Measurements from ENCODE around the gene ERBB2. TPM values are rescaled to one million over a fixed set of nuclear protein-coding genes. Genes with fewer than 3 reads are reported as not detected.
"Not testable (repeated sequence)": the region's sequence is repeated elsewhere in the genome, so short reads cannot be mapped to it uniquely, and the experiment has no call there.

ERBB2 gene
- total and polyA plus RNA-seq, 4 donors: 32.8 to 92.5 (median 49.0) TPM

DNA sequence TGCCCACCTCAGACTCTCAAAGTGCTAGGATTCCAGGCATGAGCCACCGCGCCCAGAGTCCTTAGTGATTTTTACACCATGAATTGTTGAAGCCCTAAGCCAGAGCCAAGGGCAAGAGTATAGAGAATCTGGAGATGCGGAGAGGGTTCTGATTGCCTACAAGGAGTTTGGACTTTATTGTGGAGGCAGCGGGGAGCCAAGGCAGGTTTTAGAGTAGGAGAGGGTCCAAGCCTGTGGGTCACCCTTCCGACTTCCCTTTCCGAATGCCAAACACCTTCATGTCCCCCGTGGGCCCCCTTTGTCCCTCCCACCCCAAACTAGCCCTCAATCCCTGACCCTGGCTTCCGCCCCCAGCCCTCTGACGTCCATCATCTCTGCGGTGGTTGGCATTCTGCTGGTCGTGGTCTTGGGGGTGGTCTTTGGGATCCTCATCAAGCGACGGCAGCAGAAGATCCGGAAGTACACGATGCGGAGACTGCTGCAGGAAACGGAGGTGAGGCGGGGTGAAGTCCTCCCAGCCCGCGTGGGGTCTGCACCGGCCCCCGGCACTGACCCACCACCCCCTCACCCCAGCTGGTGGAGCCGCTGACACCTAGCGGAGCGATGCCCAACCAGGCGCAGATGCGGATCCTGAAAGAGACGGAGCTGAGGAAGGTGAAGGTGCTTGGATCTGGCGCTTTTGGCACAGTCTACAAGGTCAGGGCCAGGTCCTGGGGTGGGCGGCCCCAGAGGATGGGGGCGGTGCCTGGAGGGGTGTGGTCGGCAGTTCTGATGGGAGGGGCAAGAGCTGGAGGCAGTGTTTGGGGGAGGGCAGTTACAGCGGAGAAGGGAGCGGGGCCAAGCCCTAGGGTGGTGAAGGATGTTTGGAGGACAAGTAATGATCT, 23.3 kb downstream of the ERBB2 start:
- Histone ChIP-seq H3K36me3 (ENCODE audit: control insufficient read depth, insufficient read depth, low read length) (peaks cover 62% of the 10 kb centered on the region), H3K4me1 (ENCODE audit: control insufficient read depth, insufficient read depth, low read length) (no peaks in the 10 kb centered on the region), H3K9me3 (ENCODE audit: control insufficient read depth, insufficient read depth, low read length) (no peaks in the 10 kb centered on the region), H3K27ac (ENCODE audit: low read depth, low read length) (no peak overlapping the region), H3K27me3 (ENCODE audit: control insufficient read depth, insufficient read depth, low read length) (no peaks in the 10 kb centered on the region), H3K4me3 (ENCODE audit: low read depth, low read length) (no peak overlapping the region)
- 82% methylated on average over 17 of the region's 34 CpGs for WGBS (ENCODE audit: insufficient coverage)
- no peak for DNase-seq (ENCODE audit: low read depth in 4 of 6, low spot score in 6 of 6)

DNA sequence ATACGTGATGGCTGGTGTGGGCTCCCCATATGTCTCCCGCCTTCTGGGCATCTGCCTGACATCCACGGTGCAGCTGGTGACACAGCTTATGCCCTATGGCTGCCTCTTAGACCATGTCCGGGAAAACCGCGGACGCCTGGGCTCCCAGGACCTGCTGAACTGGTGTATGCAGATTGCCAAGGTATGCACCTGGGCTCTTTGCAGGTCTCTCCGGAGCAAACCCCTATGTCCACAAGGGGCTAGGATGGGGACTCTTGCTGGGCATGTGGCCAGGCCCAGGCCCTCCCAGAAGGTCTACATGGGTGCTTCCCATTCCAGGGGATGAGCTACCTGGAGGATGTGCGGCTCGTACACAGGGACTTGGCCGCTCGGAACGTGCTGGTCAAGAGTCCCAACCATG, 24.9 kb downstream of the ERBB2 start:
- H3K4me1 ChIP-seq (ENCODE audit: control insufficient read depth, insufficient read depth, low read length): peaks cover 2% of the 10 kb centered on the region
- no peaks in the 10 kb centered on the region for H3K9me3 ChIP-seq (ENCODE audit: control insufficient read depth, insufficient read depth, low read length)
- peaks cover 64% of the 10 kb centered on the region for H3K36me3 ChIP-seq (ENCODE audit: control insufficient read depth, insufficient read depth, low read length)
- no peak overlapping the region for H3K27ac ChIP-seq (ENCODE audit: low read depth, low read length)
- no peak overlapping the region for H3K4me3 ChIP-seq (ENCODE audit: low read depth, low read length)
- no peak for DNase-seq (ENCODE audit: low read depth in 4 of 6, low spot score in 6 of 6)
- no peaks in the 10 kb centered on the region for H3K27me3 ChIP-seq (ENCODE audit: control insufficient read depth, insufficient read depth, low read length)
- 97% methylated on average over 13 of the region's 13 CpGs for WGBS (ENCODE audit: insufficient coverage)

DNA sequence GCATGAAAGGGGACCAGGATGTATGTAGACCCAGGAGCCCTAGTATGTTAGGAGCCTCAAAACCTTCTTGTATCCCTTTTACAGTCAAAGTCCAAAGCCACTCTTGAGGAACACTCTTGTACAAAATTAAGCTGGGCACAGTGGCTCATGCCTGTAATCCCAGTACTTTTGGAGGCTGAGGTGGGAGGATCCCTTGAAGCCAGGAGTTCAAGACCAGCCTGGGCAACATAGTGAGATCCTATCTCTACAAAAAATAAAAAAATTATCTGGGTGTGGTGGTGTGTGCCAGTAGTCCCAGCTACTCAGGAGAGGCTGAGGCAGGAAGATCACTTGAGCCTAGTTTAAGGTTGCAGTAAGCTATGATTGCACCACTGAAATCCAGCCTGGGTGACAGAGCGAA, 26.1 kb downstream of the ERBB2 start:
- not testable (repeated sequence) for H3K27ac ChIP-seq (ENCODE audit: low read depth, low read length); DNase-seq (ENCODE audit: low read depth in 4 of 6, low spot score in 6 of 6); H3K27me3 ChIP-seq (ENCODE audit: control insufficient read depth, insufficient read depth, low read length); H3K4me3 ChIP-seq (ENCODE audit: low read depth, low read length); H3K9me3 ChIP-seq (ENCODE audit: control insufficient read depth, insufficient read depth, low read length)
- H3K36me3 ChIP-seq (ENCODE audit: control insufficient read depth, insufficient read depth, low read length): peaks cover 63% of the 10 kb centered on the region
- WGBS (ENCODE audit: insufficient coverage): no CpG with 5 or more reads among the region's 1 CpG
- H3K4me1 ChIP-seq (ENCODE audit: control insufficient read depth, insufficient read depth, low read length): peaks cover 11% of the 10 kb centered on the region

DNA sequence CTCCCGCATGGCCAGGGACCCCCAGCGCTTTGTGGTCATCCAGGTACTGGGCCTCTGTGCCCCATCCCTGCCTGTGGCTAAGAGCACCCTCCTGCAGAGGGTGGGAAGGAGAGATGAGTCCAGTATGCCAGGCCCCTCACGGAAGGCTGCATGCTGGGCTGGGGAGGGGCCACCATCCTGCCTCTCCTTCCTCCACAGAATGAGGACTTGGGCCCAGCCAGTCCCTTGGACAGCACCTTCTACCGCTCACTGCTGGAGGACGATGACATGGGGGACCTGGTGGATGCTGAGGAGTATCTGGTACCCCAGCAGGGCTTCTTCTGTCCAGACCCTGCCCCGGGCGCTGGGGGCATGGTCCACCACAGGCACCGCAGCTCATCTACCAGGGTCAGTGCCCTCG, 26.8 kb downstream of the ERBB2 start:
- no peaks in the 10 kb centered on the region for H3K9me3 ChIP-seq (ENCODE audit: control insufficient read depth, insufficient read depth, low read length)
- no peak overlapping the region for H3K4me3 ChIP-seq (ENCODE audit: low read depth, low read length)
- H3K27ac ChIP-seq (ENCODE audit: low read depth, low read length): no peak overlapping the region
- H3K27me3 ChIP-seq (ENCODE audit: control insufficient read depth, insufficient read depth, low read length): no peaks in the 10 kb centered on the region
- peaks cover 63% of the 10 kb centered on the region for H3K36me3 ChIP-seq (ENCODE audit: control insufficient read depth, insufficient read depth, low read length)
- 89% methylated on average over 8 of the region's 9 CpGs for WGBS (ENCODE audit: insufficient coverage)
- peaks cover 11% of the 10 kb centered on the region for H3K4me1 ChIP-seq (ENCODE audit: control insufficient read depth, insufficient read depth, low read length)
- no peak for DNase-seq (ENCODE audit: low read depth in 4 of 6, low spot score in 6 of 6)

DNA sequence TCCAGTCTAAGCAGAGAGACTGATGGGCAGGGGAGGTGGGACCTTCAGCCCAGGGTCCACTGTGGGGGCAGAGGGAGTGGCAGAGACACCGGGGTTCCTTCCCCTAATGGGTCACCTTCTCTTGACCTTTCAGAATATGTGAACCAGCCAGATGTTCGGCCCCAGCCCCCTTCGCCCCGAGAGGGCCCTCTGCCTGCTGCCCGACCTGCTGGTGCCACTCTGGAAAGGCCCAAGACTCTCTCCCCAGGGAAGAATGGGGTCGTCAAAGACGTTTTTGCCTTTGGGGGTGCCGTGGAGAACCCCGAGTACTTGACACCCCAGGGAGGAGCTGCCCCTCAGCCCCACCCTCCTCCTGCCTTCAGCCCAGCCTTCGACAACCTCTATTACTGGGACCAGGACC, 27.7 kb downstream of the ERBB2 start:
- H3K27me3 ChIP-seq (ENCODE audit: control insufficient read depth, insufficient read depth, low read length): no peaks in the 10 kb centered on the region
- WGBS (ENCODE audit: insufficient coverage): 80% methylated on average over 10 of the region's 10 CpGs
- no peak for DNase-seq (ENCODE audit: low read depth in 4 of 6, low spot score in 6 of 6)
- H3K4me1 ChIP-seq (ENCODE audit: control insufficient read depth, insufficient read depth, low read length): peaks cover 11% of the 10 kb centered on the region
- no peak overlapping the region for H3K27ac ChIP-seq (ENCODE audit: low read depth, low read length)
- peaks cover 57% of the 10 kb centered on the region for H3K36me3 ChIP-seq (ENCODE audit: control insufficient read depth, insufficient read depth, low read length)
- no peaks in the 10 kb centered on the region for H3K9me3 ChIP-seq (ENCODE audit: control insufficient read depth, insufficient read depth, low read length)
- no peak overlapping the region for H3K4me3 ChIP-seq (ENCODE audit: low read depth, low read length)

DNA sequence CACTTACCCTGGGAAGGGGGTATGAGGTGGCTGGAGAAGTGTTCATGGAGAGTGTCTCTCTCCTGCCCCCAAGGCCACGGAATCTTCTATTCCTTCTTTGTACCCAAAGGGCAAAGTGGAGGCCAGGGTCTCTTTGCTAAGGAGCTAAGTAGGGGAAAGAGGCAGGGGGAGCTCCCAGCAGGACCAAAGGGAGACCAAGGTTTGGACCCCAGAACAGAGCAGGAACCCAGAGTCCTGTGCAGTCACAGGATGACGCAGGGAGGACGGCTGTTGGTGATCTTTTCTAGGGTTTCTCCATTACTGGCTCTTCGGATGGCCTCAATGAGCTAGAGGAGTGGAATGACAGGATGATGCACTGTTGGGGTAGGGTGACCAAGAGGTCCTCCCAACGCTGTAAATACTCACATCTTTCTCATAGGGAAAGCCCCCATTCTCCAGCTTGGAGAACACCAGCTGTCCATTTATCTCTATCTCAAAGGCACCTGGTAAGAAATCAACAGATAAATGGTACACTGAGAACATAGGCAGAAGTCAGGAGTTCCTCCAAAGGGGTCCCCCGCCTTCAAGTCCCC, 29.5 kb downstream of the ERBB2 start:
- H3K9me3 ChIP-seq (ENCODE audit: control insufficient read depth, insufficient read depth, low read length): no peaks in the 10 kb centered on the region
- no peak for DNase-seq (ENCODE audit: low read depth in 4 of 6, low spot score in 6 of 6)
- H3K36me3 ChIP-seq (ENCODE audit: control insufficient read depth, insufficient read depth, low read length): peaks cover 44% of the 10 kb centered on the region
- H3K4me3 ChIP-seq (ENCODE audit: low read depth, low read length): peak overlapping the region; percentile 73
- peak overlapping the region; percentile 52 for H3K27ac ChIP-seq (ENCODE audit: low read depth, low read length)
- 79% methylated on average over 3 of the region's 6 CpGs for WGBS (ENCODE audit: insufficient coverage)
- H3K27me3 ChIP-seq (ENCODE audit: control insufficient read depth, insufficient read depth, low read length): no peaks in the 10 kb centered on the region
- peaks cover 11% of the 10 kb centered on the region for H3K4me1 ChIP-seq (ENCODE audit: control insufficient read depth, insufficient read depth, low read length)

DNA sequence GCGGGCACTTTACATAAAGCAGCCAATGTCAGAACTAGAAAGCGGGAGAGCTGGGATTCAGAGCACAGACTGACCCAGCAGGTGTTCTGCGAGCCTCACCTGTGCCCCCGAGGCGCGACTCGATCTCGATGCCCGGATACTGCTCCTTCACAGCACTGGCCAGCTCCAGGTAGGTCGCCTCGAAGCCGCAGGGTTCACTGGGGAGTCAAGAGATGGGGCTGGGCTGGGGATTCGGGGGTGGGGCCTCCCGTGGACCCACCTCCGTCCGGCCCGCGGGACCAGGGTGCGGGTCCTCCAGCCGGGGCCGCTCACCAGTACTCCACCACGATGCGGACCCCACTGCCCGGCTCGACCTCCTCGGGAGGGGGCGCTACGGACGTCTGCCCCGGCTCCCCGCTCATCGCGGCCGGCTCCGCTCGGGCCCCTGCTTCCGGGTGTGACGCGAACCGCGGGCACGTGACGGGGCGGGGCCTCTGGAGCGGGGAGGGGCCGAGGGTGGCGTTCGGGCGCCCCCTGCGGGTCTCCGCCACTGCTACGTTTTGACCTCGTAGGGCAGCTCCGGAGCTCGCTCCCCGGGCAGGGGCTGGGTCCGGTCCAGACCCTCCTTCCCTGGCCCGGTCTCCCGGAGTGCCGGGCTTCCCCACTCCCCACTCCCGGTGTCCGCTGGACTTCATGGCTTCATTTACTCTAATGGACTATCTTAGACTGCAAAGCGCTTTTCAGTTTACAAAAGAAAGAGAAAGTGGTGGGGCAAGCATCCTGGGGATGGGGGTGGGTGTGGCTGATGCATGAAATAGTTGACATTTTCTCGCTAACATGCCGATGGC, 30.4 kb downstream of the ERBB2 start, which contains the start of gene MIEN1:
TSS of gene MIEN1 (minus strand) at position 438 of the 827 bp plus-strand sequence. CDS start at position 401, 37 bp downstream.
- Histone ChIP-seq H3K4me1 (ENCODE audit: control insufficient read depth, insufficient read depth, low read length) (peaks cover 11% of the 10 kb centered on the region), H3K4me3 (ENCODE audit: low read depth, low read length) (peak within 1 kb of the TSS; percentile 73), H3K36me3 (ENCODE audit: control insufficient read depth, insufficient read depth, low read length) (peaks cover 34% of the 10 kb centered on the region), H3K27me3 (ENCODE audit: control insufficient read depth, insufficient read depth, low read length) (no peaks in the 10 kb centered on the region), H3K9me3 (ENCODE audit: control insufficient read depth, insufficient read depth, low read length) (no peaks in the 10 kb centered on the region), H3K27ac (ENCODE audit: low read depth, low read length) (peak within 1 kb of the TSS; percentile 52)
- DNase-seq (ENCODE audit: low read depth in 4 of 6, low spot score in 6 of 6): peak; percentile 67 to 95 (median 82)
- WGBS (ENCODE audit: insufficient coverage): under 1% methylated on average over 60 of the region's 65 CpGs

DNA sequence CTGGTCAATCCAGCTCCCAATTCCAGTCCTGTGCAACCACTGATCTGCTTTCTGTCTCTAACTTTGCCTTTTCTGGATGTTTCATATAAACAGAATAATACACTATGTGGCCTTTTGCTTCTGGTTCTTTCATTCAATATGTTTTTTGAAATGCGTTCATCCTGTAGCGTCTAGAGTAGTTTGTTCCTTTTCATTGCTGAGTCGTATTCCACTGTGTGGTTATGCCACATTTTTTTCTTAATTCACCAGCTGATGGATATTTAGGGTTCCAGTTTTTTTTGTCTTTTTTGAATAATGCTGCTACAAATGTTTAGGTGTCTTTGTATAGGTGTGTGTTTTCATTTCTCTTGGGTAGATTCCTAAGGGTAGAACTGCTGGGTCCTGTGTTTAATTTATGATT, 32.7 kb downstream of the ERBB2 start:
- WGBS (ENCODE audit: insufficient coverage): no CpG with 5 or more reads among the region's 3 CpGs
- no peak overlapping the region for H3K4me3 ChIP-seq (ENCODE audit: low read depth, low read length)
- no peak overlapping the region for H3K27ac ChIP-seq (ENCODE audit: low read depth, low read length)
- peaks cover 14% of the 10 kb centered on the region for H3K4me1 ChIP-seq (ENCODE audit: control insufficient read depth, insufficient read depth, low read length)
- H3K9me3 ChIP-seq (ENCODE audit: control insufficient read depth, insufficient read depth, low read length): no peaks in the 10 kb centered on the region
- peaks cover 19% of the 10 kb centered on the region for H3K27me3 ChIP-seq (ENCODE audit: control insufficient read depth, insufficient read depth, low read length)
- H3K36me3 ChIP-seq (ENCODE audit: control insufficient read depth, insufficient read depth, low read length): peaks cover 13% of the 10 kb centered on the region
- no peak for DNase-seq (ENCODE audit: low read depth in 4 of 6, low spot score in 6 of 6)

DNA sequence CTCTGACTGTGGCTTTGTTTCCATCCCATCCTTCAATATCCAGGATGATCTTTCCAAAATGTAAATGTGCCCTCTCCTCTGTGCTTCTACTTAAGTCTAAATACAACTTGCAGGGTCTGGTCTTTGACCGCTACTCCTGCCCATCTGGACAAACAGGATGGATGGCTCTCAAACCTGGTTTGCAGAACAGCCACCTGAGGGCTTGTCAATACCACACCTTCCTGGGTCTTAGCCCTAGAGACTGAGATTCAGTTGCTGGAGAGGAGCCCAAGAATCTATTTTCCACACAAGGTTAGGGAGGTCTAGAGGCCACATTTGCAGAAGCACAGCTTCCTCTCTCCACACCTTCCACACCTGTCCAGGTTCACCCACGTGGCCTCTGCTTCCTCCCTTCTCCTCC, 36.0 kb downstream of the ERBB2 start:
- H3K27me3 ChIP-seq (ENCODE audit: control insufficient read depth, insufficient read depth, low read length): peaks cover 51% of the 10 kb centered on the region
- H3K4me3 ChIP-seq (ENCODE audit: low read depth, low read length): no peak overlapping the region
- peaks cover 35% of the 10 kb centered on the region for H3K4me1 ChIP-seq (ENCODE audit: control insufficient read depth, insufficient read depth, low read length)
- H3K27ac ChIP-seq (ENCODE audit: low read depth, low read length): no peak overlapping the region
- WGBS (ENCODE audit: insufficient coverage): 85% methylated on average over 2 of the region's 2 CpGs
- no peaks in the 10 kb centered on the region for H3K9me3 ChIP-seq (ENCODE audit: control insufficient read depth, insufficient read depth, low read length)
- no peaks in the 10 kb centered on the region for H3K36me3 ChIP-seq (ENCODE audit: control insufficient read depth, insufficient read depth, low read length)
- no peak for DNase-seq (ENCODE audit: low read depth in 4 of 6, low spot score in 6 of 6)
